ENCODE measurements around the gene DCAF8. TPM values are rescaled to one million over a fixed set of nuclear protein-coding genes. Genes with fewer than 3 reads are reported as not detected.

DCAF8 gene
- total and polyA plus RNA-seq, 2 of the 4 experiments (the other 2 are of a cell fraction), result 83.3 to 83.8 TPM

- no peak for TF ChIP-seq POLR2A (IDR thresholded peaks at IDR 0.05; ENCODE audit: low read depth, low read length)
- Histone ChIP-seq H3K14ac (replicated peaks; ENCODE audit: low read depth, low read length) (no peak overlapping the region; the same call in 1 of the 2 replicates), H3K9me1 (ENCODE audit: insufficient read depth, low read length) (peaks cover 4% of the 10 kb centered on the region), H3K27me3 (ENCODE audit: control insufficient read depth, insufficient read depth, low read length) (no peaks in the 10 kb centered on the region), H2AK5ac (ENCODE audit: low read depth, low read length) (peak overlapping the region; percentile 36; the same call in 1 of the 2 replicates), H3K23ac (ENCODE audit: low read depth, low read length) (peak overlapping the region; percentile 65), H4K8ac (ENCODE audit: low read depth in 2 of 2, low read length in 2 of 2) (no peak overlapping the region), H2BK15ac (ENCODE audit: low read depth, low read length) (no peak overlapping the region), H3K79me1 (ENCODE audit: low read depth in 1 of 2, low read length in 2 of 2) (peaks cover 12 to 49% of the 10 kb centered on the region in 2 experiments; a peak in 3 of 4 replicates), H4K91ac (ENCODE audit: insufficient read depth, low read depth, low read length) (no peak overlapping the region; the same call in 1 of the 2 replicates), H3K18ac (ENCODE audit: low read depth, low read length) (peak overlapping the region; percentile 10; the same call in 1 of the 2 replicates), H3K4ac (ENCODE audit: low read depth, low read length) (peak overlapping the region; percentile 24; the same call in 1 of the 2 replicates), H3K4me2 (ENCODE audit: low read depth, low read length) (peak overlapping the region; percentile 76), H2AFZ (replicated peaks; ENCODE audit: low read length, poor library complexity) (no peak overlapping the region), H4K5ac (ENCODE audit: low read depth, low read length) (peak overlapping the region; percentile 4; the same call in 1 of the 2 replicates), H2BK20ac (ENCODE audit: low read depth, low read length) (0 out of 2 replicates have a peak overlapping the region, but pooled peaks have one; percentile 3), H3K27ac (ENCODE audit: insufficient read depth, low read length) (peak overlapping the region; percentile 63; the same call in 1 of the 2 replicates), H2BK120ac (ENCODE audit: low read depth, low read length) (peak overlapping the region; percentile 19), H2BK5ac (ENCODE audit: low read depth, low read length, poor library complexity, severe bottlenecking) (peak overlapping the region; percentile 91), H2AK9ac (replicated peaks; ENCODE audit: low read depth, low read length, poor library complexity) (no peak overlapping the region), H3K36me3 (ENCODE audit: control insufficient read depth, insufficient read depth, low read length) (no peaks in the 10 kb centered on the region), H3K9me3 (ENCODE audit: control insufficient read depth, insufficient read depth, low read length) (no peaks in the 10 kb centered on the region), H3K4me1 (ENCODE audit: control insufficient read depth, insufficient read depth, low read length) (peaks cover 2% of the 10 kb centered on the region; the same call in 1 of the 2 replicates), H3K4me3 (ENCODE audit: insufficient read depth, low read depth, low read length) (peak overlapping the region; percentile 71; the same call in 1 of the 2 replicates), H3K9ac (ENCODE audit: low read depth, low read length) (peak overlapping the region; percentile 54; the same call in 1 of the 2 replicates), H4K20me1 (ENCODE audit: insufficient read depth, low read length) (peaks cover 19% of the 10 kb centered on the region), H3K56ac (ENCODE audit: extremely low read depth, insufficient read depth, low read length) (peak overlapping the region; percentile 29; the same call in 1 of the 2 replicates)
- ChIA-PET CTCF (interaction anchor here (0.6 to 2.2 kb wide), 4 partner anchors 9 to 1618 kb away, joined by 4 to 26 read pairs (median 4); no protein-coding TSS in a partner anchor), POLR2A (ENCODE audit: unreplicated experiment) (interaction anchor here (1.0 kb wide), 1 partner anchor 8 kb away, joined by 4 read pairs; no protein-coding TSS in a partner anchor)
- ATAC-seq (ENCODE audit: low read depth), result no peak
- dilution Hi-C loops (cut with HindIII; ENCODE audit: low sequenced_read_pairs, unreplicated experiment) (no loop called here), intact Hi-C loops (cut with micrococcal nuclease) (no loop called here), in situ Hi-C loops (cut with MboI; ENCODE audit: low sequenced_read_pairs) (no loop called here)
- BruUV-seq (replicated peaks), result no TSS peak
- peak; percentile 89 for DNase-seq
- 0% methylated on average over 1 of the region's 6 CpGs; no CpG with 5 or more reads in 1 of the 2 experiments for WGBS, 2 experiments (ENCODE audit: extremely low coverage in 2 of 2, insufficient read length in 1 of 2)
Measured at GRCh38 chr1:160260406-160261382, 1.7 kb downstream of the DCAF8 start.

Measured in IMR-90 (cell line).